Measurements from ENCODE around the gene CMPK2.
"Not testable (repeated sequence)": the region's sequence is repeated elsewhere in the genome, so short reads cannot be mapped to it uniquely, and the experiment has no call there.

DNA sequence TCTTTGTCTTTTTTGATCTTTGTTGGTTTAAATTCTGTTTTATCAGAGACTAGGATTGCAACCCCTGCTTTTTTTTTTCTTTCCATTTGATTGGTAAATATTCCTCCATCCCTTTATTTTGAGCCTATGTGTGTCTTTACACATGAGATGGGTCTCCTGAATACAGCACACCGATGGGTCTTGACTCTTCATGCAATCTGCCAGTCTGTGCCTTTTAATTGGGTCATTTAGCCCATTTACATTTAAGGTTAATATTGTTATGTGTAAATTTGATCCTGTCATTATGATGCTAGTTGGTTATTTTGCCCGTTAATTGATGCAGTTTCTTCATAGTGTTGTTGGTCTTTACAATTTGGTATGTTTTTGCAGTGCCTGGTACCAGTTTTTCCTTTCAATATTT, 36.9 kb upstream of the CMPK2 start:
- not testable (repeated sequence) for TF ChIP-seq CTCF (IDR thresholded peaks at IDR 0.05); POLR2AphosphoS5 (IDR thresholded peaks at IDR 0.05; ENCODE audit: low read depth, low read length); RAD21 (IDR thresholded peaks at IDR 0.05; ENCODE audit: low read length); EZH2phosphoT487 (IDR thresholded peaks at IDR 0.05; ENCODE audit: borderline replicate concordance, low read depth); REST (IDR thresholded peaks at IDR 0.05; ENCODE audit: low read depth, low read length)

Data from SK-N-SH (cell line).